ENCODE results near the gene NYAP2.

- peak; percentile 68 for TF ChIP-seq CTCF (conservative IDR thresholded peaks at IDR 0.05; ENCODE audit: low read depth, low read length)
- no peak for TF ChIP-seq EZH2 (IDR thresholded peaks at IDR 0.05; ENCODE audit: borderline replicate concordance, low read depth, low read length, poor library complexity, severe bottlenecking)
Measured at GRCh38 chr2:225670111-225670974, 270.8 kb downstream of the NYAP2 start.

All from A673 (cell line).